ENCODE results near the gene ACOXL.

- TF ChIP-seq, protein P1, sequence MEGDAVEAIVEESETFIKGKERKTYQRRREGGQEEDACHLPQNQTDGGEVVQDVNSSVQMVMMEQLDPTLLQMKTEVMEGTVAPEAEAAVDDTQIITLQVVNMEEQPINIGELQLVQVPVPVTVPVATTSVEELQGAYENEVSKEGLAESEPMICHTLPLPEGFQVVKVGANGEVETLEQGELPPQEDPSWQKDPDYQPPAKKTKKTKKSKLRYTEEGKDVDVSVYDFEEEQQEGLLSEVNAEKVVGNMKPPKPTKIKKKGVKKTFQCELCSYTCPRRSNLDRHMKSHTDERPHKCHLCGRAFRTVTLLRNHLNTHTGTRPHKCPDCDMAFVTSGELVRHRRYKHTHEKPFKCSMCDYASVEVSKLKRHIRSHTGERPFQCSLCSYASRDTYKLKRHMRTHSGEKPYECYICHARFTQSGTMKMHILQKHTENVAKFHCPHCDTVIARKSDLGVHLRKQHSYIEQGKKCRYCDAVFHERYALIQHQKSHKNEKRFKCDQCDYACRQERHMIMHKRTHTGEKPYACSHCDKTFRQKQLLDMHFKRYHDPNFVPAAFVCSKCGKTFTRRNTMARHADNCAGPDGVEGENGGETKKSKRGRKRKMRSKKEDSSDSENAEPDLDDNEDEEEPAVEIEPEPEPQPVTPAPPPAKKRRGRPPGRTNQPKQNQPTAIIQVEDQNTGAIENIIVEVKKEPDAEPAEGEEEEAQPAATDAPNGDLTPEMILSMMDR (IDR thresholded peaks at IDR 0.05), result no peak
- TF ChIP-seq POLR2A (IDR thresholded peaks at IDR 0.05), result no peak
Measured at GRCh38 chr2:110816404-110817365, 84.3 kb downstream of the ACOXL start.

Data from transverse colon (tissue), 3 donors.